Suppressor macrophage treated with lipopolysaccharide for 4 hours (primary cell): ENCODE results near the gene LSM8.
A peak's percentile ranks its signal among the peaks of the same experiment; 100 is the strongest.
"Not testable (repeated sequence)": the region's sequence is repeated elsewhere in the genome, so short reads cannot be mapped to it uniquely, and the experiment has no call there.

Experiments
- DNase-seq: peaks from one replicate; pipeline ENCODE4 v3.0.0-alpha.2; 2020

The LSM8 gene

GRCh38 chr7:118214051-118214832 is 30.3 kb downstream of the LSM8 start:
- DNase-seq = peak; percentile 17

- DNase-seq = peak; percentile 3
Measured at GRCh38 chr7:118214833-118215182, 30.8 kb downstream of the LSM8 start.

- no peak for DNase-seq
Measured at GRCh38 chr7:118217210-118217619, 33.3 kb downstream of the LSM8 start.

- no peak for DNase-seq
Measured at GRCh38 chr7:118218413-118219156, 34.6 kb downstream of the LSM8 start.

- DNase-seq = no peak
Measured at GRCh38 chr7:118219157-118219512, 35.2 kb downstream of the LSM8 start.

GRCh38 chr7:118220583-118220982 is 36.6 kb downstream of the LSM8 start:
- DNase-seq = no peak

- no peak for DNase-seq
Measured at GRCh38 chr7:118222591-118222990, 38.6 kb downstream of the LSM8 start.

GRCh38 chr7:118224521-118224920 is 40.6 kb downstream of the LSM8 start, which contains the start of gene ANKRD7:
Gene ANKRD7 (plus strand): TSS chr7:118224704. CDS start chr7:118224831, 127 bp downstream.
- no peak for DNase-seq

- no peak for DNase-seq
Measured at GRCh38 chr7:118232837-118233236, 48.9 kb downstream of the LSM8 start.

GRCh38 chr7:118233799-118234198 is 49.8 kb downstream of the LSM8 start:
- DNase-seq = no peak

GRCh38 chr7:118239014-118239413 is 55.0 kb downstream of the LSM8 start:
- no peak for DNase-seq

- not testable (repeated sequence) for DNase-seq
Measured at GRCh38 chr7:118240320-118240719, 56.4 kb downstream of the LSM8 start.
